K562 (cell line): ENCODE data around the gene PCSK5. TPM values are rescaled to one million over a fixed set of nuclear protein-coding genes. Genes with fewer than 3 reads are reported as not detected.

Experiments used
- ATAC-seq: fragments of 200-7000 bp; cut with Tn5 transposase; 3 replicates; pipeline ENCODE4 v1.9.1; 2020; ENCODE audit warnings: moderate library complexity
- BruUV-seq: library from RNA; stranded (reverse); fragments of 400-500 nt; replicated peaks from 2 replicates; lab custom pipeline; 2021; lab: Mats Ljungman, UMichigan
- CTCF ChIA-PET: fragments of 300-600 bp; formaldehyde crosslinking; extraction: SDS; loops from one replicate; lab custom pipeline; 2021; ENCODE audit warnings: low intra/inter-chr PET ratio; lab: Yijun Ruan, JAX
- POLR2A ChIA-PET: fragments of 300-600, 350-650 bp; sonication (Branson Sonifier 250); formaldehyde crosslinking; extraction: SDS; loops from one replicate; lab custom pipeline; 2021; ENCODE audit warnings: antibody characterized with exemption, inconsistent platforms; lab: Yijun Ruan, JAX
- DNase-seq, 4 experiments: peaks; one replicate each; pipeline versions ENCODE4 v3.0.0 to v3.0.0-alpha.2; 2011 to 2018; ENCODE audit warnings: low spot score in 3 of 4, mixed read lengths in 3 of 4; ENCODE audit errors: extremely low read depth in 1 of 4
- FAIRE-seq: peaks from 2 replicates; lab custom pipeline; 2011; peaks lifted over from hg19 to GRCh38; lab: Jason Lieb, UNC
- H2AFZ ChIP-seq: 2 replicates; pipeline ENCODE4 v1.6.0; 2011; ENCODE audit warnings: low read depth, low read length, control low read depth, inconsistent platforms
- H3K27ac ChIP-seq: fragments of 200-600 bp; 3 replicates; pipeline ENCODE4 v1.8.0; 2011; ENCODE audit warnings: low read depth, mild to moderate bottlenecking, control low read depth, inconsistent platforms, low read length, moderate library complexity, mixed read lengths; ENCODE audit errors: extremely low read depth
- H3K27me3 ChIP-seq, 2 experiments: fragments of 300-600 bp in 1 of 2; 2 replicates in 1 of 2; 3 replicates in 1 of 2; pipeline versions ENCODE4 v1.6.0 to v1.8.0; 2011; ENCODE audit warnings: inconsistent platforms in 2 of 2, low read length in 2 of 2, mild to moderate bottlenecking in 1 of 2, mixed read lengths in 1 of 2, moderate library complexity in 1 of 2; ENCODE audit not compliant: control insufficient read depth in 2 of 2, insufficient read depth in 2 of 2
- H3K36me3 ChIP-seq: fragments of 300-600 bp; 3 replicates; pipeline ENCODE4 v1.8.0; 2011; ENCODE audit warnings: mild to moderate bottlenecking, low read length, inconsistent platforms; ENCODE audit not compliant: control insufficient read depth, insufficient read depth
- H3K4me1 ChIP-seq, 2 experiments: fragments of 200-600 bp in 1 of 2; replicated peaks in 1 of 2; 2 replicates in 1 of 2; 3 replicates in 1 of 2; pipeline versions ENCODE4 v1.5.1 to v1.8.0; 2011; ENCODE audit warnings: inconsistent platforms in 2 of 2, low read length in 2 of 2, mild to moderate bottlenecking in 1 of 2, mixed read lengths in 1 of 2, moderate library complexity in 1 of 2; ENCODE audit not compliant: control insufficient read depth in 2 of 2, insufficient read depth in 2 of 2
- H3K4me2 ChIP-seq: 2 replicates; pipeline ENCODE4 v1.6.1; 2011; ENCODE audit warnings: low read length, control low read depth, inconsistent platforms, mixed read lengths; ENCODE audit not compliant: insufficient read depth
- H3K4me3 ChIP-seq: fragments of 200-600 bp; sonication (generic), shearing (Covaris generic); 2 replicates; pipeline ENCODE4 v1.5.1; 2016; ENCODE audit warnings: control low read depth, inconsistent platforms
- H3K79me2 ChIP-seq: fragments of 200-600 bp; 3 replicates; pipeline ENCODE4 v1.8.0; 2011; ENCODE audit warnings: low read length, inconsistent platforms; ENCODE audit not compliant: control insufficient read depth, insufficient read depth
- H3K9ac ChIP-seq, 2 experiments: 2 replicates each; pipeline versions ENCODE4 v1.6.0 to v1.6.1; 2011; ENCODE audit warnings: low read depth in 2 of 2, low read length in 2 of 2, control low read depth in 1 of 2, inconsistent platforms in 1 of 2, mild to moderate bottlenecking in 1 of 2, mixed read lengths in 1 of 2; ENCODE audit not compliant: insufficient read depth in 1 of 2
- H3K9me1 ChIP-seq: one replicate; pipeline ENCODE4 v1.6.0; 2011; ENCODE audit warnings: inconsistent platforms, mild to moderate bottlenecking, low read length, moderate library complexity; ENCODE audit not compliant: control insufficient read depth, insufficient read depth
- H3K9me3 ChIP-seq: replicated peaks from 2 replicates; pipeline ENCODE4 v1.5.1; 2011; ENCODE audit warnings: low read depth, low read length, inconsistent platforms; ENCODE audit not compliant: control insufficient read depth, insufficient read depth
- H4K20me1 ChIP-seq: replicated peaks from 2 replicates; pipeline ENCODE4 v1.6.1; 2011; ENCODE audit warnings: low read length, inconsistent platforms, mixed read lengths; ENCODE audit not compliant: control insufficient read depth, insufficient read depth
- CBX5 ChIP-seq: IDR thresholded peaks from 2 replicates; pipeline ENCODE4 v1.6.1; 2014; ENCODE audit warnings: low read depth, borderline replicate concordance
- CREM ChIP-seq: IDR thresholded peaks from 2 replicates; pipeline ENCODE4 v1.6.1; 2014; ENCODE audit warnings: antibody characterized with exemption, low read depth
- MXI1 ChIP-seq: IDR thresholded peaks from 2 replicates; pipeline ENCODE4 v1.6.1; 2011; ENCODE audit warnings: low read depth, mild to moderate bottlenecking, improper control_type of control experiment, low read length
- NR4A1 ChIP-seq, 2 experiments: fragments of 250-450 bp in 1 of 2; fragments of 450-650 bp in 1 of 2; sonication (Bioruptor Pico) in 1 of 2; IDR thresholded peaks; 2 replicates each; pipeline versions ENCODE4 v1.4.0 to v1.6.1; 2016 to 2020; ENCODE audit warnings: mild to moderate bottlenecking in 2 of 2, missing compliant biosample characterization in 1 of 2, missing genetic modification characterization in 1 of 2, moderate library complexity in 1 of 2
- PPARD ChIP-seq: fragments of 250-450 bp; sonication (Bioruptor Pico); IDR thresholded peaks from 2 replicates; pipeline ENCODE4 v1.8.0; 2022; ENCODE audit warnings: inconsistent platforms, mild to moderate bottlenecking, moderate library complexity
- SMARCE1 ChIP-seq: fragments of 450-650 bp; IDR thresholded peaks from 2 replicates; pipeline ENCODE4 v1.7.1; 2016; ENCODE audit warnings: mild to moderate bottlenecking
- TEAD1 ChIP-seq, 2 experiments: fragments of 450-650 bp in 1 of 2; sonication (generic) in 1 of 2; formaldehyde crosslinking; IDR thresholded peaks; 2 replicates each; pipeline versions ENCODE4 v1.4.0 to v1.8.0; 2020 to 2022; ENCODE audit warnings: mild to moderate bottlenecking in 2 of 2, missing genetic modification reagents in 1 of 2
- ZNF121 ChIP-seq: sonication (generic); formaldehyde crosslinking; conservative IDR thresholded peaks from 2 replicates; pipeline ENCODE4 v1.8.0; 2022; ENCODE audit warnings: missing genetic modification reagents
- WGBS: fragments of 100-300 bp; shearing (Covaris generic); methylation state at CpG from one replicate; pipeline ENCODE4 v1.1.6; 2016; ENCODE audit warnings: low coverage, mixed read lengths; ENCODE audit not compliant: insufficient coverage; ENCODE audit errors: missing lambda C conversion rate; 5-methylcytosine and 5-hydroxymethylcytosine counted together
- in situ Hi-C: fragments of 300-500 bp; cut with MboI; formaldehyde crosslinking; loops from 4 replicates; pipeline ENCODE4 v1.15.0; 2018; ENCODE audit warnings: inconsistent platforms, mixed read lengths
- intact Hi-C: fragments of 100-400 bp; cut with micrococcal nuclease; formaldehyde crosslinking; loops from 2 replicates; pipeline ENCODE4 v1.14.2; 2022
- polyA plus RNA-seq, 8 experiments: library from polyadenylated mRNA; depleted of rRNA in 4 of 8; stranded (reverse) in 5 of 8; unstranded in 3 of 8; fragments of >200 nt; fragmentation: Nextera tagmentation in 2 of 8; fragmentation: Illumina TruSeq in 1 of 8; extraction: Ambion mirVana in 2 of 8; extraction: Trizol in 1 of 8; gene quantifications; 2 replicates each; pipeline versions ENCODE4 v1.2.1 to v1.2.3, GENCODE V29; 2011 to 2014; ENCODE audit warnings: inconsistent platforms in 1 of 8, missing spikeins in 1 of 8
- total RNA-seq, 7 experiments: library from RNA; depleted of rRNA in 6 of 7; stranded (reverse); fragments of >200 nt in 6 of 7; fragmentation: Illumina TruSeq in 2 of 7; extraction: Trizol in 2 of 7; gene quantifications; 2 replicates each; pipeline versions ENCODE4 v1.2.1 to v1.2.3, GENCODE V29; 2011 to 2021; ENCODE audit warnings: low replicate concordance in 1 of 7
- TF ChIP-seq, protein P1 (sequence below): fragments of 450-650 bp; IDR thresholded peaks from 2 replicates; pipeline ENCODE4 v1.6.1; 2017; ENCODE audit warnings: antibody characterized with exemption, mild to moderate bottlenecking
- TF ChIP-seq, protein P2 (sequence below): fragments of 450-650 bp; IDR thresholded peaks from 2 replicates; pipeline ENCODE4 v1.6.1; 2017; ENCODE audit warnings: mild to moderate bottlenecking, moderate library complexity
- TF ChIP-seq, protein P3 (sequence below): fragments of 250-450 bp; sonication (Bioruptor Pico); IDR thresholded peaks from 2 replicates; pipeline ENCODE4 v1.5.0; 2021
- TF ChIP-seq, protein P4 (sequence below): fragments of 450-650 bp; formaldehyde crosslinking; IDR thresholded peaks from 2 replicates; pipeline ENCODE4 v1.4.0; 2020; ENCODE audit warnings: mild to moderate bottlenecking, moderate library complexity

Gene PCSK5
- total and polyA plus RNA-seq, 9 of the 15 experiments (the other 6 are each of a cell fraction or from before 2014, with no cell fraction given), result not detected

DNA sequence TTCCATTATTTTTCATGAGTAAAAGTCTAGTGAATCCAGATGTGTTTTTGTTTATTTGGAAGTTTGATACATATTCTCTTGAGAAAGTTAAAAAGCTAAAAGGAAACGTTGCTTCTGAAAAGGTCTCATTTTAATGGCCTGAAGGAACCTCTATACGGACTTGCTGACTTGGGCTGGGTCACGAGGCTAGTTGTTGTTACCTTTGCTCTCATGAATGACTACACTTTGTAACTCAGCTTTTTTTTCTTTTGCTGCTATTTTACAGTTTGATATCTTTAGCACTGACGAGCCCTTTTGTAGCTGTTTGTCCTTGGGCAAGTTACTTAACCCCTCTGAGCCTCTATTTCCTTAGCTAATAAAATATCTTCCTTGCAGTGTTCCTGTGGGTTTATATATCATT is 211.5 kb downstream of the PCSK5 start:
- no peak for DNase-seq
- H2AFZ ChIP-seq, result no peak overlapping the region
- H3K4me3 ChIP-seq, result no peak overlapping the region
- no peaks in the 10 kb centered on the region for H4K20me1 ChIP-seq
- H3K27ac ChIP-seq, result no peak overlapping the region
- no peaks in the 10 kb centered on the region for H3K36me3 ChIP-seq
- H3K9me1 ChIP-seq, result no peaks in the 10 kb centered on the region
- H3K4me2 ChIP-seq, result no peak overlapping the region
- no peaks in the 10 kb centered on the region for H3K79me2 ChIP-seq
- TF ChIP-seq, protein P1, sequence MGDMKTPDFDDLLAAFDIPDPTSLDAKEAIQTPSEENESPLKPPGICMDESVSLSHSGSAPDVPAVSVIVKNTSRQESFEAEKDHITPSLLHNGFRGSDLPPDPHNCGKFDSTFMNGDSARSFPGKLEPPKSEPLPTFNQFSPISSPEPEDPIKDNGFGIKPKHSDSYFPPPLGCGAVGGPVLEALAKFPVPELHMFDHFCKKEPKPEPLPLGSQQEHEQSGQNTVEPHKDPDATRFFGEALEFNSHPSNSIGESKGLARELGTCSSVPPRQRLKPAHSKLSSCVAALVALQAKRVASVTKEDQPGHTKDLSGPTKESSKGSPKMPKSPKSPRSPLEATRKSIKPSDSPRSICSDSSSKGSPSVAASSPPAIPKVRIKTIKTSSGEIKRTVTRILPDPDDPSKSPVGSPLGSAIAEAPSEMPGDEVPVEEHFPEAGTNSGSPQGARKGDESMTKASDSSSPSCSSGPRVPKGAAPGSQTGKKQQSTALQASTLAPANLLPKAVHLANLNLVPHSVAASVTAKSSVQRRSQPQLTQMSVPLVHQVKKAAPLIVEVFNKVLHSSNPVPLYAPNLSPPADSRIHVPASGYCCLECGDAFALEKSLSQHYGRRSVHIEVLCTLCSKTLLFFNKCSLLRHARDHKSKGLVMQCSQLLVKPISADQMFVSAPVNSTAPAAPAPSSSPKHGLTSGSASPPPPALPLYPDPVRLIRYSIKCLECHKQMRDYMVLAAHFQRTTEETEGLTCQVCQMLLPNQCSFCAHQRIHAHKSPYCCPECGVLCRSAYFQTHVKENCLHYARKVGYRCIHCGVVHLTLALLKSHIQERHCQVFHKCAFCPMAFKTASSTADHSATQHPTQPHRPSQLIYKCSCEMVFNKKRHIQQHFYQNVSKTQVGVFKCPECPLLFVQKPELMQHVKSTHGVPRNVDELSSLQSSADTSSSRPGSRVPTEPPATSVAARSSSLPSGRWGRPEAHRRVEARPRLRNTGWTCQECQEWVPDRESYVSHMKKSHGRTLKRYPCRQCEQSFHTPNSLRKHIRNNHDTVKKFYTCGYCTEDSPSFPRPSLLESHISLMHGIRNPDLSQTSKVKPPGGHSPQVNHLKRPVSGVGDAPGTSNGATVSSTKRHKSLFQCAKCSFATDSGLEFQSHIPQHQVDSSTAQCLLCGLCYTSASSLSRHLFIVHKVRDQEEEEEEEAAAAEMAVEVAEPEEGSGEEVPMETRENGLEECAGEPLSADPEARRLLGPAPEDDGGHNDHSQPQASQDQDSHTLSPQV, result no peak
- TF ChIP-seq TEAD1 (CRISPR knock-in tag; IDR thresholded peaks at IDR 0.05) (no peak), CBX5 (no peak), PPARD (CRISPR knock-in tag) (no peak), NR4A1 (CRISPR knock-in tag; IDR thresholded peaks at IDR 0.05) (no peak), NR4A1 (tag; IDR thresholded peaks at IDR 0.05) (no peak), MXI1 (no peak), SMARCE1 (no peak), CREM (no peak), ZNF121 (CRISPR knock-in tag) (no peak)
- TF ChIP-seq, protein P2, sequence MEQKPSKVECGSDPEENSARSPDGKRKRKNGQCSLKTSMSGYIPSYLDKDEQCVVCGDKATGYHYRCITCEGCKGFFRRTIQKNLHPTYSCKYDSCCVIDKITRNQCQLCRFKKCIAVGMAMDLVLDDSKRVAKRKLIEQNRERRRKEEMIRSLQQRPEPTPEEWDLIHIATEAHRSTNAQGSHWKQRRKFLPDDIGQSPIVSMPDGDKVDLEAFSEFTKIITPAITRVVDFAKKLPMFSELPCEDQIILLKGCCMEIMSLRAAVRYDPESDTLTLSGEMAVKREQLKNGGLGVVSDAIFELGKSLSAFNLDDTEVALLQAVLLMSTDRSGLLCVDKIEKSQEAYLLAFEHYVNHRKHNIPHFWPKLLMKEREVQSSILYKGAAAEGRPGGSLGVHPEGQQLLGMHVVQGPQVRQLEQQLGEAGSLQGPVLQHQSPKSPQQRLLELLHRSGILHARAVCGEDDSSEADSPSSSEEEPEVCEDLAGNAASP, result no peak
- TF ChIP-seq, protein P3, sequence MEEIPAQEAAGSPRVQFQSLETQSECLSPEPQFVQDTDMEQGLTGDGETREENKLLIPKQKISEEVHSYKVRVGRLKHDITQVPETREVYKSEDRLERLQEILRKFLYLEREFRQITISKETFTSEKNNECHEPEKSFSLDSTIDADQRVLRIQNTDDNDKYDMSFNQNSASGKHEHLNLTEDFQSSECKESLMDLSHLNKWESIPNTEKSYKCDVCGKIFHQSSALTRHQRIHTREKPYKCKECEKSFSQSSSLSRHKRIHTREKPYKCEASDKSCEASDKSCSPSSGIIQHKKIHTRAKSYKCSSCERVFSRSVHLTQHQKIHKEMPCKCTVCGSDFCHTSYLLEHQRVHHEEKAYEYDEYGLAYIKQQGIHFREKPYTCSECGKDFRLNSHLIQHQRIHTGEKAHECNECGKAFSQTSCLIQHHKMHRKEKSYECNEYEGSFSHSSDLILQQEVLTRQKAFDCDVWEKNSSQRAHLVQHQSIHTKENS (CRISPR knock-in tag), result no peak
- TF ChIP-seq, protein P4, sequence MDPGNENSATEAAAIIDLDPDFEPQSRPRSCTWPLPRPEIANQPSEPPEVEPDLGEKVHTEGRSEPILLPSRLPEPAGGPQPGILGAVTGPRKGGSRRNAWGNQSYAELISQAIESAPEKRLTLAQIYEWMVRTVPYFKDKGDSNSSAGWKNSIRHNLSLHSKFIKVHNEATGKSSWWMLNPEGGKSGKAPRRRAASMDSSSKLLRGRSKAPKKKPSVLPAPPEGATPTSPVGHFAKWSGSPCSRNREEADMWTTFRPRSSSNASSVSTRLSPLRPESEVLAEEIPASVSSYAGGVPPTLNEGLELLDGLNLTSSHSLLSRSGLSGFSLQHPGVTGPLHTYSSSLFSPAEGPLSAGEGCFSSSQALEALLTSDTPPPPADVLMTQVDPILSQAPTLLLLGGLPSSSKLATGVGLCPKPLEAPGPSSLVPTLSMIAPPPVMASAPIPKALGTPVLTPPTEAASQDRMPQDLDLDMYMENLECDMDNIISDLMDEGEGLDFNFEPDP (CRISPR knock-in tag), result no peak
- no peaks in the 10 kb centered on the region; a peak in 1 of 5 replicates for H3K27me3 ChIP-seq
- no peak for ATAC-seq
- CTCF ChIA-PET, result interaction anchor here (0.6 kb wide), 1 partner anchor 485 kb away, joined by 3 read pairs; no protein-coding TSS in a partner anchor
- 0% methylated on average over 4 of the region's 4 CpGs for WGBS
- POLR2A ChIA-PET, result no interaction called here
- intact Hi-C loops, result no loop called here
- no TSS peak for BruUV-seq
- H3K9me3 ChIP-seq, result no peaks in the 10 kb centered on the region
- no peaks in the 10 kb centered on the region for H3K4me1 ChIP-seq
- no peak overlapping the region for H3K9ac ChIP-seq
- no peak for FAIRE-seq
- in situ Hi-C loops, result no loop called here
